ENCODE results near the gene PRKN. TPM values are rescaled to one million over a fixed set of nuclear protein-coding genes. Genes with fewer than 3 reads are reported as not detected.

Gene PRKN
- total RNA-seq, 1 donor from 2014 or later, result 2.8 TPM

- Histone ChIP-seq H3K4me3 (no peak overlapping the region), H3K79me2 (ENCODE audit: low read depth) (no peaks in the 10 kb centered on the region), H3K4me2 (no peak overlapping the region), H3K9ac (no peak overlapping the region), H3K9me3 (ENCODE audit: low read depth) (no peaks in the 10 kb centered on the region), H2AFZ (replicated peaks) (no peak overlapping the region), H4K20me1 (ENCODE audit: low read depth) (no peaks in the 10 kb centered on the region), H3F3A (ENCODE audit: low read depth) (no peaks in the 10 kb centered on the region), H3K27ac (no peak overlapping the region), H3K36me3 (no peaks in the 10 kb centered on the region), H3K4me1 (no peaks in the 10 kb centered on the region), H3K27me3 (no peaks in the 10 kb centered on the region)
- Mint-ChIP-seq H3K4me3 (no peak overlapping the region), H3K4me1 (no peaks in the 10 kb centered on the region), H3K27ac (no peak overlapping the region), H3K36me3 (no peaks in the 10 kb centered on the region), H3K9me3 (no peaks in the 10 kb centered on the region), H3K27me3 (ENCODE audit: insufficient read depth, low read depth) (no peaks in the 10 kb centered on the region)
- no peak for DNase-seq (ENCODE audit: low spot score)
- TF ChIP-seq EZH2phosphoT487 (IDR thresholded peaks at IDR 0.05), result no peak
- TF ChIP-seq CTCF (IDR thresholded peaks at IDR 0.05), result no peak
- no peak for TF ChIP-seq EZH2 (IDR thresholded peaks at IDR 0.05)
Observed at GRCh38 chr6:161347125-161347524, 1380.4 kb downstream of the PRKN start.

GRCh38 chr6:161346717-161347116 lies 1380.8 kb downstream of the PRKN start:
- Histone ChIP-seq H2AFZ (replicated peaks) (no peak overlapping the region), H3K27ac (no peak overlapping the region), H3K4me1 (no peaks in the 10 kb centered on the region), H3K9me3 (ENCODE audit: low read depth) (no peaks in the 10 kb centered on the region), H3K9ac (no peak overlapping the region), H3K36me3 (no peaks in the 10 kb centered on the region), H3K27me3 (no peaks in the 10 kb centered on the region), H3K4me3 (no peak overlapping the region), H4K20me1 (ENCODE audit: low read depth) (no peaks in the 10 kb centered on the region), H3F3A (ENCODE audit: low read depth) (no peaks in the 10 kb centered on the region), H3K79me2 (ENCODE audit: low read depth) (no peaks in the 10 kb centered on the region), H3K4me2 (no peak overlapping the region)
- Mint-ChIP-seq H3K27me3 (ENCODE audit: insufficient read depth, low read depth) (no peaks in the 10 kb centered on the region), H3K4me3 (no peak overlapping the region), H3K4me1 (no peaks in the 10 kb centered on the region), H3K36me3 (no peaks in the 10 kb centered on the region), H3K9me3 (no peaks in the 10 kb centered on the region), H3K27ac (no peak overlapping the region)
- DNase-seq (ENCODE audit: low spot score), result no peak
- TF ChIP-seq EZH2 (IDR thresholded peaks at IDR 0.05) (no peak), EZH2phosphoT487 (IDR thresholded peaks at IDR 0.05) (no peak), CTCF (IDR thresholded peaks at IDR 0.05) (no peak)

GRCh38 chr6:161344626-161345025 lies 1382.9 kb downstream of the PRKN start:
- Histone ChIP-seq H3K4me2 (no peak overlapping the region), H3K4me1 (no peaks in the 10 kb centered on the region), H3F3A (ENCODE audit: low read depth) (no peaks in the 10 kb centered on the region), H3K9me3 (ENCODE audit: low read depth) (no peaks in the 10 kb centered on the region), H3K27me3 (no peaks in the 10 kb centered on the region), H3K36me3 (no peaks in the 10 kb centered on the region), H3K79me2 (ENCODE audit: low read depth) (no peaks in the 10 kb centered on the region), H3K9ac (no peak overlapping the region), H2AFZ (replicated peaks) (no peak overlapping the region), H3K27ac (no peak overlapping the region), H3K4me3 (no peak overlapping the region), H4K20me1 (ENCODE audit: low read depth) (no peaks in the 10 kb centered on the region)
- H3K27ac Mint-ChIP-seq, result no peak overlapping the region
- DNase-seq (ENCODE audit: low spot score), result no peak
- no peaks in the 10 kb centered on the region for H3K36me3 Mint-ChIP-seq
- H3K9me3 Mint-ChIP-seq, result no peaks in the 10 kb centered on the region
- TF ChIP-seq EZH2 (IDR thresholded peaks at IDR 0.05) (no peak), EZH2phosphoT487 (IDR thresholded peaks at IDR 0.05) (no peak), CTCF (IDR thresholded peaks at IDR 0.05) (no peak)
- no peaks in the 10 kb centered on the region for H3K27me3 Mint-ChIP-seq (ENCODE audit: insufficient read depth, low read depth)
- H3K4me3 Mint-ChIP-seq, result no peak overlapping the region
- H3K4me1 Mint-ChIP-seq, result no peaks in the 10 kb centered on the region

Data from neural progenitor cell (in vitro differentiated cells).